SH-SY5Y (cell line): ENCODE measurements around the gene PLEKHF1.

Source experiments
- GATA2 ChIP-seq: IDR thresholded peaks from 2 replicates; pipeline ENCODE4 v1.6.1; 2011; ENCODE audit warnings: mild to moderate bottlenecking, low read depth, low read length
- GATA3 ChIP-seq: IDR thresholded peaks from 2 replicates; pipeline ENCODE4 v1.6.1; 2011; ENCODE audit warnings: low read depth, mild to moderate bottlenecking, low read length, moderate library complexity

DNA sequence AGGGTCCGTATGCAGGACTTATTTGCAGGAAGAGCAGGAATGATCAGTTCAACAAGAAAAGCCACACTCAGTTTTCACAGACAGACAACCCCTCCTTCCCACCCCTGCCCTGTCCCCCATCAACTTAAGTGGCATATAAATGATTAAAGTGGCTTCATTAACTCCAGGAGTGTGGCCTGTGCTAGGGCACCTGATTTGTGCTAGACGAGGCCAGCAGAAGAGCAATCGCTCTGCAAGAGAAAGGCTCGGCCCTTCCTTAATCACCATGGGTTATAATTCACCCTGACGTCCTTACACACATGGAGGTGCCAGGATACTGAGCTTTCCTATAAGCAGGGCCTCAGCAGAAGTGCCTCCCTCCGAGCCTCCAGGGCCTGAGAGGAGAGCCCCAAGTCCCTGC is 35.2 kb downstream of the PLEKHF1 start:
- no peak for TF ChIP-seq GATA2
- TF ChIP-seq GATA3: no peak
